Right renal cortex interstitium (tissue), 3 donors: ENCODE results near the gene SEMA6B. TPM values are rescaled to one million over a fixed set of nuclear protein-coding genes. Genes with fewer than 3 reads are reported as not detected.

Experiments
- DNase-seq, 3 donors: peaks; one replicate each; pipeline ENCODE4 v3.0.0-alpha.2; 2013; ENCODE audit warnings: low read depth in 3 of 3, low spot score in 2 of 3
- polyA plus RNA-seq, 3 donors: library from polyadenylated mRNA; unstranded; fragments of 120-200 nt; gene quantifications; one replicate each; pipeline ENCODE4 v1.2.1, GENCODE V29; 2013; ENCODE audit not compliant: insufficient read length in 3 of 3

The SEMA6B gene
- polyA plus RNA-seq, 3 donors = 1.7 to 2.7 (median 2.2) TPM

DNA sequence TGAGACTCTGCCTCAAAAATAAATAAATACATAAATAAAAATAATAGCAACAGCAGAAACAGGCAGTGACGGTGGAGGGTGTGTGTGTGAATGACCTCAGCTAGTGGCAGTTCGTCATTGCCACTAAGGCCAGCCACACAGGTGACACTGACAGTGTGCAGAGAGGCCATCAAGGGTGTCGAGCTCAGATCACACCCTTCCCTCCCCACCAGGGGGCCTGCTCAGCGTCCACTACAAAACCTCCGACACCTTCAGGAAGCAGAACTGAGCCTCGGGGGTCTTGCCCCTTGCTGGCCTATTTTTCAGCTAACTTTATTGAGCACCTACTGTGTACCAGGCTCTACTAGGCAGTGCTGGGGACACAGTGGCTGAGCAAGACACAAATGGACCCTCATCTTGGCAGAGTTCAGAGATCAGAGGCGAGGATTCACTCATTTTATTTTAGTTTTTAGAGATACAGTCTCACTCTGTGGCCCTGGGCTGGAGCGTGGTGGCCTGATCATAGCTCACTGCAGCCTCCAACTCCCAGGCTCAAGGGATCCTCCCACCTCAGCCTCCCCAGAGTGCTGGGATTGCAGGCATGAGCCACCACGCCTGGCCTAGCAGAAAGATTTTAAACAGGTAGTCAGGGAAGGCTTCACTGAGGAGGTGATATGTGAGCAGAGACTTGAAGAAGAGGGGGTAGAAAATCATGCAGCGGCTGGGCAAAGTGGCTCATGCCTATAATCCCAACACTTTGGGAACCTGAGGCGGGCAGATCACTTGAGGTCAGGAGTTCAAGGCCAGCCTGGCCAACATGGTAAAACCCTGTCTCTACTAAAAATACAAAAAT lies 30.3 kb upstream of the SEMA6B start:
- no peak for DNase-seq

GRCh38 chr19:4588291-4588761 lies 28.8 kb upstream of the SEMA6B start:
- no peak for DNase-seq

GRCh38 chr19:4587527-4587926 lies 28.0 kb upstream of the SEMA6B start:
- DNase-seq = no peak

DNA sequence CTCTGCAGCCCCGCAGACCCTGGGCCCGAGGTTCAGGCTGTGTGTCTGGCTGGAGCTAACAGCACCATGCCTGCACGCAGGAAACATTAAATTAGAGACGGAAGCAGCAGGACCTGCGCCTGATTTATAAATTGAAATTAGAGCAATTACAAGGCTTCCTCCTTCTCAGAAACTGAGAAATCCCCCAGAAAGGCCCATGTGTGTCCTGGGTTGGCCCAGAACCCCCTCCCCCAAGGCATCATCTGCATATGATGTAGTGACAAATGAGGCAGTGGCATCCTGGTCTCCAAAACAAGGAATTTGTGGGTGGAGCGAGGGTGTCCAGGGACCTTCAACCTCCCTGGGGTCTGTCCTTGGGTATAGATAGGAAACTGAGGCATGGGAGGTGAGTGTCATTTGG lies 27.2 kb upstream of the SEMA6B start:
- no peak for DNase-seq

DNA sequence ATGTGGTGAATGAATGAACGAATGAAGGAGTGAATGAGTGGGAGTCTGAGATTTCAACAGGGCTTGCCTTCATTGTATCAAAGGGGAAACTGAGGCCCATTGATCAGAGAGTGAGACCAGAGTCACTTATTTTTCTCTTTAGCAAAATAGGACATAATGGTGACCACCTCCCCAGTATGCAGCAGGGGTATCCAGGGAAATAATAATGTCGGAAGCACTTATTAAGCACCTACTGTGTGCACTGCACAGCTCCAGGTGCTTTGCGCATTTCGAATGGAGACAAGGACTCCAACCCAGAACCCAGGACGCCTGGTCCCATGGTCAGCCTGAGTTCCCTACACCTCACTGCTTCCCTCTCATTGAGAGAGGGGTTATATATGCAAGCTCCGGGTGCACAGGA lies 26.8 kb upstream of the SEMA6B start:
- no peak for DNase-seq

DNA sequence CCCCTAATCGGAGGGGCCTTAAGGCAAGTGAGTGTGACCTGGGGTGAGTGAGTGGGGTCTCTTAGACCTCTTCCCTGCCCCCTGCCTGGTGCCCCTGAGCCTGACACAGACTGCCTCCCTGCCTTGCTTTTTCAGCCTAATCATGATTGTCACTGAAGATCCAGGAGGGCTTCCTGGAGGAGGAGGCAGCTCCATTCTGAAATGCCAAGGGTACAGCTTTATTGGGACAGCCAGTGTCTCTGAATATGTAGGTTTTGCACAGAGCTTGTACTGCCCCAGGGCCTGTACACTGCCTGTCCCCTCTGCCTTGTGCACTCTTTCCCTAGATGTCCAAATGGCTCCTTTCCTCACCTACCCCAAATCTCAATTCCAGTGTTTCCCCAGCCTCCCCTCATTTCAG lies 26.1 kb upstream of the SEMA6B start:
- DNase-seq = no peak

- DNase-seq = no peak
Observed at GRCh38 chr19:4584670-4585460, 25.4 kb upstream of the SEMA6B start.

DNA sequence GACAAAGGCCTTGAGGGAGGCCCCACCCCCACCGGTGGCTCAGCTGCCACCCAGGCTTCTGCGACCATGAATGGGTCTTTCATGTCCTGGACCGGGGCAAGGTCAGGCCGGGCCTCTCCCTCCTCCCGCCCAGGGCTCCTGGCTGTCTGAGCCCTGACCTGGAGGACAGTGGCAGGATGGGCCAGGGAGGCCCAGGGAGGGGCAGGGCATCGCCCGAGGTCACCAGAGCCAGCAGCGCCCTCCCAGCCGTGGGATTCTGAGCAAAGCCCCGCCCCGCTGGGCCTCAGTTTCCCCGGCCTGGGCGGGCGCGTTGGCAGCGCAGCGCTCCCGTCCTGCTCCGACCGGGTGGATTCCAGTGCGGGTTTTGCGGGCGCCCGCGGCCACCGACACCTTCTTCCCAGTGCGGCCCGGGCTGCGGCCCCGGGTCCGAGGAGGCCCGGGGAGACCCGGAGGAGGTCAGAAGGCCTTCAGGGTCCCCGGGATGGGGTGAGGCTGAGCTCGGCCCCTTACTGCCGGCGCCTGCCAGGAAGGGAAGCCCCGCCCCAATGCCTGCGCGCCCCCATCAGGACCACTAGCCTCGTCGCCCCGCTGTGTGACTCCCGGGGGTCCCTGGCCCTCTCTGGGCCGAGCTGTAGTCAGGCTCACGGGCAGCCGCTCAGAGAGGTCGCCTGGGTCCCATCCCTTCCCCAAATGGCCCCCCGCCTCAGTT lies 24.6 kb upstream of the SEMA6B start:
- DNase-seq = no peak

- no peak for DNase-seq
Observed at GRCh38 chr19:4582980-4583842, 23.7 kb upstream of the SEMA6B start.

DNA sequence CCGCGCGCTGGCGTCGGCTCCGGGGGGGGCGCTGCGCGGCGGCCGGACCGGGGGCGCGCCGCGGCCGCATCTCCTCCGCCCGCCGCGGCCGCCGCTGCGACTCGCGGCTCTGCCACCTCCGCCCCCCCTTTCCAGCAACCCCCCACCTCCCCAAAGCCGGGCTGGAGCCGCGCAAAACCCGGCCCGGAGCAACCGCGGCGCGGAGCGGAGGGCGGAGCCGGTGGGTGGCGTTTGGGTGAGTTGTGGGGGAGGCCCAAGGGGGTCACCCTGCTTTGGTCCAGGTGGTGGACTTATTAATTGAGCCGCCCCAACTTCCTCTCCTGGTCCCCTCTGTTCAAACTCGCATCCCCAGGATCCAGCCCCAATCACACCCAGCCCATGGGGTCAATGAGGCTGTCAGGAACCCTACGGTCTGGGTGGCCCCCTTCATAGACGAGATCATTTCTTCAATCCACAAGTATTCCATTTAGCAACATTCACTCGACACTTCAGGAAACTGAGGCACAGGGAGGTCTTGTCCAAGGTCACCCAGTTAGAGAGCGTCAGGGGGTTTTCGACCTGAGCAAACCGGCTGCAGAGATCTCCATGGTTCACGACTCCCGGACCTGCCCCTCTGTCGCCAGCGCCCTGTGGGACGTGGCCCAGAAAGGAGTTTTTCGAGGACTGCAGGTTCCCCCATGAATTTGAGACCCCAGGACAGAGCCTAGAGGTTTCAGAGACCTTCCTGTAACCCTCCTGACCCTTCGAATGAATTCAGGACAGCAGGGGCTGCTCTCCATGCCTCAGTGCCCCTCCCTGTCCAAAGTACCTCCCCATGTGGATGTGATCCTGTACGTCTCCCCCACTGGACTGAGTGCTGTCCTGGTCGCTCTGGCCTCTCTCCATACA lies 22.4 kb upstream of the SEMA6B start:
- DNase-seq = no peak

DNA sequence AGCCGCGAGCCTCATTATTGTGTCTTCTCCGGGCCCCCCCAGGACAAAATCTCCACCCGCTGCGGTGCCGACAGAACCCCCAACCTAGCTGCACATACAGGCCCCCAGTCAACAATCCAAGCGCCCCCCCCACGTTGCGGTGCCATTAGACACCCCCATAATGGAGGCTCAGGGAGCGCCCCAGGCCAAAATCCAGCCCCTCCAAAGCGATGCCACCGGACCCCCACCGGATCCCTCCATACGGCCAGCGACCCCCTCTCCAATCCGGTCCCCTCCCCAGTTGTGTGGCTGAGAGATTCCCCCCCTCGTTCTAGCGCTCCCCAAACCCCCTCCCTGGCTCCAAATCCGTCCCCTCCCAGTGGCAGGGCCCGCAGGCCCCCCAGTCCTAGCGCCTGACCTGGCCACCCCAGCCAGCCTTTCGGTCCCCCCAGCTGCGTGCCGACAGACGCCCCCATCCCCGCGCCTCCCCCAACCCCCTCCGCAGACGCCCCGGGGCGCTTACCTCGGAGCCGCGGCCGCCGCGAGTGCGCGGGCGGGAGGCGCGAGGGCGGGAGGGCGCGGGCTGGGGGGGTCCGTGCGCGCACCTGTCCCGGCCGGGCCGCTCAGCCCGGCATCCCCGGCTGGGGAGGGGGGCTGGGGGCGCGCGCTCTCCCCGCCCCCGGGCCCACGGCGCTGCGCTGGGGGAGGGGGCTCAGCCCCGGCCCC lies 21.6 kb upstream of the SEMA6B start:
- DNase-seq = no peak

- no peak for DNase-seq
Observed at GRCh38 chr19:4580021-4580901, 20.8 kb upstream of the SEMA6B start.

DNA sequence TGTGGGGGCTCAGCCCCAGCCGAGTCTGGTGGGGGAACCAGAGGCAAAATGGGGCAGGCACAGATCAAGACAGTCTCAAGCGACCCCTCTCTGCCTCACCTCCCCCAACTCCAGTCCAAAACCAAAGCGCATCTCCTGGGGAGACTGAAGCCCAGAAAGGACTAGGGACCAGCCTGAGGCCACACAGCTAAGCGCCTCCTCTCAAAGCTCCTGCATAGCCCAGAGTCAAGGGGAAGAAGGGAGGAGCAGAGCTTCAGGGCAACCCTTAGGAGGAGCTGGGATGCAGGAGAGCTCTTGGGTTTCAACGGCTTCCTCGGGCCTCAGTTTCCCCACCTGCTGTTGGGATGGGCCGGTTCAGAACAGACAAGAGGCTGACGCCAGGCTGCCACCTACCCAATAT lies 19.9 kb upstream of the SEMA6B start:
- no peak for DNase-seq

DNA sequence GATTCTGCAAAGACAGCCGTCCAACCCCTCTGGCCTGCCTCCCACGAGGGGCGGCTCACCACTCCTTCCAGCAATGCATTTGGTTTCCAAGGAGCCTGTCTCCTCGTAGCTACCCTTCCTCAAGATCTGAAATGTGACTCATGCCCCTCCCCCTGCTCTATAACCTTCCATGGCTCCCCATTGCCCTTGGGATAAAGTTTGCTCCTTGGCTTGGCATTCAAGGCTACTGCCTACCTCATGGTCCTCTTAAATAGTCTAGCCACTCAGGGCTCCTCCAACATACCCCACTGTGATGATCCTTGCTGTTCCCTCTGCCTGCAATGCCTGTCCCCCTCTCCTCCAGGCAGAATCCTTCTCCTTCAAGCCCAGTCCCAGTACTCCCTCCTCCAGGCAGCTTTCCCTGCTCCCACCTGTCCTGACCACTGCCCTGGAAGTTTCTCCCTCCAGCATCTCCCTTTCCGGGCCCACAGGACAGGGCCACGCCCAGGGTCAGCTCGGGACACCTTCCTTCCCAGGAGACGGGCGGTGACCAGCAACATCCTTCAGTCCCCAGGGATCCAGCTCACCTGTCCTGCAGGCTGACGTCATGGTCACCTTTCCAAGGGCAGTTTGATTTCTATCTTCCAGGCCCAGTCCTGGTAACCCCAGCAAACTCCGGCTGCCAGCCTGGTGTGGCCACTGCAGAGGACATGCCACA lies 19.2 kb upstream of the SEMA6B start:
- DNase-seq = no peak

DNA sequence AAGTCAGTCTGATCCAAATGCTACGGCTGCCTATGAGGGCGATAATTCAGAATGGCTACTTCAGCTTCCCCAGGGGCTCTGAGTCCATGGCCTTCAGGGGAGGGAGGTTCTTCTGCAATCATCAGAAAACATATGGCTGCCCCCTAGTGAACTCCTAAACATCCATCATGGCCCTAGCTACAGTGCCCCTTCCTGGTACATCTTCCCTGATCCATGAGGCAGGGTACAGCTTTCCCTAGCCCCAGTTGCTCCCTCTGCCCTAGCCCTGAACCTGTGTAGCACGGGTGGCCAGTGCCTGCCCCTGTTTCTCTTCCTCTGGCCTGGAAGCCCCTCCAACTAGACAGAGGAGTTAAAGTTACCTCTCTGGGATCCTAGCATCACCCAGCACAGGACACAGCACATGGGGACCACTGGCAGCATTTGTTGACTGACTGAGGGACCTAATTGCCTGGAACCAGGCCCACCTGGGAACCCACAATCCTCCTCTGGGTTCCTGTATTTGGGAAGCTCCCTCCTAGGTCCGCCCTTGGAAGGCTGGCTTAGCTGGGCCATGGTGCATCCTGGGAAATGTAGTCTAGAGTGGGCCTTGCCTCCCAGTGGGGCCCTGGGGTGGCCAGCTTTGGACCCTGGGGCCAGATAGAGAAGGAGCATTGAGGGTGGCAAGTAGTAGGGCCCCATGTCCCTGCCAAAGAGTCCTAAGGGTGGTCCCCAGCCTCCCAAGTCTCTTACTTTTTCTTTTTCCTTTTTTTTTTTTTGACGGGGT lies 17.7 kb upstream of the SEMA6B start:
- DNase-seq = no peak
